Measurements from ENCODE around the gene HPCAL1. TPM values are rescaled to one million over a fixed set of nuclear protein-coding genes. Genes with fewer than 3 reads are reported as not detected.

HPCAL1 gene
- total and polyA plus RNA-seq, 2 of the 4 experiments (the other 2 are of a cell fraction) = 8.2 to 33.7 TPM

DNA sequence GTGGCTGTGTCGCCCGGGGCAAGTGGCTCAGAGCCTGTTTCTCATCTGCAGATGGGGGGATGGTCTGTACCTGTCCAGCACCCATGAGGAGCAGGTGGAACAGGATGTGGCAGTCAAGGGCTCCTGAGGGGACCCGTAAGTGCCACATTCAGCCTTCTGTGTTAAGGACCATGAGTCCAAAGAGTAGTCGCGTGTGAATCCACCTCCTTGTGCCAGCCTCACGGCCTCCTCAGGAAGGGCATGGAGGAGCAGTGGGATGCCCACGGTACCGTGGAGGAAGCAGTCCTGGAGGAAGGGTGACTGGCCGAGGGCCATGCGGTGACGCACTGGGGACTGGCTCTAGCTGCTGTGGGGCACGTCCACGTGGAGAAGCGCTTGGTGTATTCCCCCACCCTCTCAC lies 84.3 kb downstream of the HPCAL1 start (continued):
- TF ChIP-seq BHLHE40 (IDR thresholded peaks at IDR 0.05; ENCODE audit: low read depth, low read length) (no peak), CHD1 (IDR thresholded peaks at IDR 0.05; ENCODE audit: low read depth, low read length) (no peak), FOS (IDR thresholded peaks at IDR 0.05; ENCODE audit: low read depth, low read length) (no peak), CEBPB (IDR thresholded peaks at IDR 0.05; ENCODE audit: low read depth, low read length) (no peak), POLR2A (IDR thresholded peaks at IDR 0.05; ENCODE audit: low read depth, low read length) (no peak)
- TF ChIP-seq, protein P1, sequence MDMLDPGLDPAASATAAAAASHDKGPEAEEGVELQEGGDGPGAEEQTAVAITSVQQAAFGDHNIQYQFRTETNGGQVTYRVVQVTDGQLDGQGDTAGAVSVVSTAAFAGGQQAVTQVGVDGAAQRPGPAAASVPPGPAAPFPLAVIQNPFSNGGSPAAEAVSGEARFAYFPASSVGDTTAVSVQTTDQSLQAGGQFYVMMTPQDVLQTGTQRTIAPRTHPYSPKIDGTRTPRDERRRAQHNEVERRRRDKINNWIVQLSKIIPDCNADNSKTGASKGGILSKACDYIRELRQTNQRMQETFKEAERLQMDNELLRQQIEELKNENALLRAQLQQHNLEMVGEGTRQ (IDR thresholded peaks at IDR 0.05; ENCODE audit: low read depth, low read length) = no peak

DNA sequence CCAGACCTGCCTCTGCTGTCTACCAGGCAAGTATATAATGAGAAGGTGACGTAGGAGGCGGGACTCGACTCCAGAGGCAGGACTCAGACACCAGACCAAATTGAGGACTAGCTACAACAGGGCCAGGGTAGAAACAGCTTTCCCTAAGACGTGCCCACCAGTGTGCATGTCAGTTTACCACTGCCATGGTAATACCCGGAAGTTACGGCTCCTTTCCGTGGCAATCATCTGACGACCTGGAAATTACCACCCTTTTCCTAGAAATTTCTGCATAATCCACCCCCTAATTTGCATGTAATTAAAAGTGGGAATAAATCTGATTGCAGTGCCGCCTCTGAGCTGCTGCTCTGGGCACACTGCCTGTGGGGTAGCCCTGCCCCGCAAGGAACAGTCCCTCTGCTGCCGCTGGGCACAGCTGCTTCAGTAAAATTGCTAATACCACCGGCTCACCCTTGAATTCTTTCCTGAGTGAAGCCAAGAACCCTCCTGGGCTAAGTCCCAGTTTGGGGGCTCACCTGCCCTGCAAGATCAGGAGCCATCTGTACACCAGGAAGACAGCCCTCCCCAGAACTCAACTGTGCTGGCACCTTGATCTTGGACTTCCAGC lies 86.4 kb downstream of the HPCAL1 start:
- peaks cover 19% of the 10 kb centered on the region for H3K4me1 ChIP-seq (ENCODE audit: control insufficient read depth, insufficient read depth, low read length)
- H2AFZ ChIP-seq (replicated peaks; ENCODE audit: low read length, poor library complexity) = no peak overlapping the region
- H3K27ac ChIP-seq (ENCODE audit: insufficient read depth, low read length) = no peak overlapping the region
- peaks cover 16% of the 10 kb centered on the region; the same call in 1 of the 2 replicates for H4K20me1 ChIP-seq (ENCODE audit: insufficient read depth, low read length)
- H3K4me2 ChIP-seq (ENCODE audit: low read depth, low read length) = no peak overlapping the region
- no peak overlapping the region for H4K91ac ChIP-seq (ENCODE audit: insufficient read depth, low read depth, low read length)
- 98% methylated on average over 7 of the region's 12 CpGs; no CpG with 5 or more reads in 1 of the 2 experiments for WGBS, 2 experiments (ENCODE audit: extremely low coverage in 2 of 2, insufficient read length in 1 of 2)
- no peak for ATAC-seq (ENCODE audit: low read depth)
- no peak overlapping the region for H3K23ac ChIP-seq (ENCODE audit: low read depth, low read length)
- H3K18ac ChIP-seq (ENCODE audit: low read depth, low read length) = no peak overlapping the region
- CTCF ChIA-PET = interaction anchor here (0.6 kb wide), 1 partner anchor 168 kb away, joined by 4 read pairs; no protein-coding TSS in a partner anchor
- H3K4ac ChIP-seq (ENCODE audit: low read depth, low read length) = 0 out of 2 replicates have a peak overlapping the region, but pooled peaks have one; percentile 3
- no peak overlapping the region for H2BK20ac ChIP-seq (ENCODE audit: low read depth, low read length)
- POLR2A ChIA-PET (ENCODE audit: unreplicated experiment) = no interaction called here
- in situ Hi-C loops (cut with MboI; ENCODE audit: low sequenced_read_pairs) = no loop called here
- no peak overlapping the region for H3K9ac ChIP-seq (ENCODE audit: low read depth, low read length)
- no peak overlapping the region for H2AK9ac ChIP-seq (replicated peaks; ENCODE audit: low read depth, low read length, poor library complexity)
- peaks cover 23% of the 10 kb centered on the region for H3K9me1 ChIP-seq (ENCODE audit: insufficient read depth, low read length)
- intact Hi-C loops (cut with micrococcal nuclease) = no loop called here
- H3K56ac ChIP-seq (ENCODE audit: extremely low read depth, insufficient read depth, low read length) = no peak overlapping the region
- peaks cover 12 to 32% of the 10 kb centered on the region in 2 experiments; a peak in 3 of 4 replicates for H3K79me1 ChIP-seq (ENCODE audit: low read depth in 1 of 2, low read length in 2 of 2)
- dilution Hi-C loops (cut with HindIII; ENCODE audit: low sequenced_read_pairs, unreplicated experiment) = no loop called here
- no peak overlapping the region for H3K14ac ChIP-seq (replicated peaks; ENCODE audit: low read depth, low read length)
- no peak for TF ChIP-seq RCOR1 (IDR thresholded peaks at IDR 0.05; ENCODE audit: insufficient replicate concordance, low read length)
- TF ChIP-seq MXI1 (IDR thresholded peaks at IDR 0.05; ENCODE audit: borderline replicate concordance, low read depth, low read length) = no peak
- no peak for TF ChIP-seq RFX5 (IDR thresholded peaks at IDR 0.05; ENCODE audit: low read depth, low read length)
- TF ChIP-seq, protein P1 (IDR thresholded peaks at IDR 0.05; ENCODE audit: low read depth, low read length) = no peak
- TF ChIP-seq BHLHE40 (IDR thresholded peaks at IDR 0.05; ENCODE audit: low read depth, low read length) = no peak
- no peak overlapping the region for H4K8ac ChIP-seq (ENCODE audit: low read depth in 2 of 2, low read length in 2 of 2)
- DNase-seq = no peak
- BruUV-seq (replicated peaks) = no TSS peak
- H2BK5ac ChIP-seq (ENCODE audit: low read depth, low read length, poor library complexity, severe bottlenecking) = no peak overlapping the region
- no peak overlapping the region for H2BK15ac ChIP-seq (ENCODE audit: low read depth, low read length)
- H3K27me3 ChIP-seq (ENCODE audit: control insufficient read depth, insufficient read depth, low read length) = no peaks in the 10 kb centered on the region
- no peak overlapping the region for H2BK120ac ChIP-seq (ENCODE audit: low read depth, low read length)
- H2AK5ac ChIP-seq (ENCODE audit: low read depth, low read length) = no peak overlapping the region
- H4K5ac ChIP-seq (ENCODE audit: low read depth, low read length) = no peak overlapping the region
- no peaks in the 10 kb centered on the region for H3K36me3 ChIP-seq (ENCODE audit: control insufficient read depth, insufficient read depth, low read length)
- no peaks in the 10 kb centered on the region for H3K9me3 ChIP-seq (ENCODE audit: control insufficient read depth, insufficient read depth, low read length)
- H3K4me3 ChIP-seq (ENCODE audit: insufficient read depth, low read depth, low read length) = no peak overlapping the region
